ENCODE measurements around the gene RAC2. TPM values are rescaled to one million over a fixed set of nuclear protein-coding genes. Genes with fewer than 3 reads are reported as not detected.
A peak's percentile ranks its signal among the peaks of the same experiment; 100 is the strongest.

The RAC2 gene
- total and polyA plus RNA-seq, 7 donors = 0.90 to 5.0 (median 2.3) TPM

- H3K4me1 ChIP-seq = no peaks in the 10 kb centered on the region
- no peak overlapping the region for H3K27ac ChIP-seq
- H3K9me3 ChIP-seq = no peaks in the 10 kb centered on the region
- intact Hi-C loops (cut with DNase I) = no loop called here
- H3K27me3 ChIP-seq (ENCODE audit: insufficient read depth in 3 of 3, low read length in 2 of 3) = peaks cover 0 to 49% (median 19%) of the 10 kb centered on the region in 3 donors
- ATAC-seq = no peak
- no peaks in the 10 kb centered on the region for H3K36me3 ChIP-seq (ENCODE audit: insufficient read depth in 1 of 2, low read depth in 1 of 2)
- TF ChIP-seq CTCF (IDR thresholded peaks at IDR 0.05) = no peak
- DNase-seq = no peak
- WGBS, 3 donors = 47 to 54% (median 53%) methylated on average over 11 to 12 of the region's 12 CpGs
- peak overlapping the region; percentile 45 for H3K4me3 ChIP-seq
Measured at GRCh38 chr22:37243402-37244113, 511 bp downstream of the RAC2 start.

GRCh38 chr22:37242395-37242918 is 1.6 kb downstream of the RAC2 start:
- intact Hi-C loops (cut with DNase I) = no loop called here
- Histone ChIP-seq H3K9me3 (no peaks in the 10 kb centered on the region), H3K27me3 (ENCODE audit: insufficient read depth in 3 of 3, low read length in 2 of 3) (peaks cover 0 to 55% (median 23%) of the 10 kb centered on the region in 3 donors), H3K27ac (no peak overlapping the region), H3K4me3 (peak overlapping the region; percentile 45), H3K4me1 (no peaks in the 10 kb centered on the region), H3K36me3 (ENCODE audit: insufficient read depth in 1 of 2, low read depth in 1 of 2) (no peaks in the 10 kb centered on the region)
- 41 to 48% (median 47%) methylated on average over 15 to 16 of the region's 16 CpGs for WGBS, 3 donors
- ATAC-seq (peak in 3 of 4 donors; percentile 19 to 38 (median 30)), DNase-seq (peak; percentile 55 to 80)
- no peak for TF ChIP-seq CTCF (IDR thresholded peaks at IDR 0.05)

- H3K27ac ChIP-seq = no peak overlapping the region
- peaks cover 0 to 59% (median 25%) of the 10 kb centered on the region in 3 donors for H3K27me3 ChIP-seq (ENCODE audit: insufficient read depth in 3 of 3, low read length in 2 of 3)
- ATAC-seq = no peak
- peak in 1 of 2 donors; percentile 54 for DNase-seq
- no peak for TF ChIP-seq CTCF (IDR thresholded peaks at IDR 0.05)
- 51 to 52% (median 51%) methylated on average over 19 of the region's 19 CpGs for WGBS, 3 donors
- no peak overlapping the region for H3K4me3 ChIP-seq
- H3K9me3 ChIP-seq = no peaks in the 10 kb centered on the region
- H3K4me1 ChIP-seq = no peaks in the 10 kb centered on the region
- H3K36me3 ChIP-seq (ENCODE audit: insufficient read depth in 1 of 2, low read depth in 1 of 2) = no peaks in the 10 kb centered on the region
- intact Hi-C loops (cut with DNase I) = no loop called here
Measured at GRCh38 chr22:37241351-37242142, 2.5 kb downstream of the RAC2 start.

GRCh38 chr22:37240941-37241320 is 3.1 kb downstream of the RAC2 start:
- no peaks in the 10 kb centered on the region for H3K9me3 ChIP-seq
- ATAC-seq = no peak
- no peak overlapping the region for H3K27ac ChIP-seq
- H3K27me3 ChIP-seq (ENCODE audit: insufficient read depth in 3 of 3, low read length in 2 of 3) = peaks cover 0 to 65% (median 25%) of the 10 kb centered on the region in 3 donors
- peak in 1 of 2 donors; percentile 17 for DNase-seq
- intact Hi-C loops (cut with DNase I) = no loop called here
- no peak for TF ChIP-seq CTCF (IDR thresholded peaks at IDR 0.05)
- no peaks in the 10 kb centered on the region for H3K4me1 ChIP-seq
- no peak overlapping the region for H3K4me3 ChIP-seq
- no peaks in the 10 kb centered on the region for H3K36me3 ChIP-seq (ENCODE audit: insufficient read depth in 1 of 2, low read depth in 1 of 2)
- WGBS, 3 donors = 76 to 80% (median 78%) methylated on average over 3 to 7 of the region's 7 CpGs
